Measurements from ENCODE around the gene CTCF.

CTCF gene

GRCh38 chr16:67637625-67638024, 75.3 kb downstream of the CTCF start:
- H3K4me3 ChIP-seq (ENCODE audit: low read depth, low read length) = no peak overlapping the region
- TF ChIP-seq CTCF (IDR thresholded peaks at IDR 0.05; ENCODE audit: low read depth, low read length) = no peak

- no peak overlapping the region for H3K4me3 ChIP-seq (ENCODE audit: low read depth, low read length)
- TF ChIP-seq CTCF (IDR thresholded peaks at IDR 0.05; ENCODE audit: low read depth, low read length) = no peak
These were observed 79.7 kb downstream of the CTCF start for GRCh38 chr16:67641779-67642708.

GRCh38 chr16:67644038-67644437, 81.7 kb downstream of the CTCF start:
- TF ChIP-seq CTCF (IDR thresholded peaks at IDR 0.05; ENCODE audit: low read depth, low read length) = no peak
- no peak overlapping the region for H3K4me3 ChIP-seq (ENCODE audit: low read depth, low read length)

- no peak overlapping the region for H3K4me3 ChIP-seq (ENCODE audit: low read depth, low read length)
- TF ChIP-seq CTCF (IDR thresholded peaks at IDR 0.05; ENCODE audit: low read depth, low read length) = no peak
These were observed 83.2 kb downstream of the CTCF start for GRCh38 chr16:67645397-67646121.

- H3K4me3 ChIP-seq (ENCODE audit: low read depth, low read length) = no peak overlapping the region
- TF ChIP-seq CTCF (IDR thresholded peaks at IDR 0.05; ENCODE audit: low read depth, low read length) = no peak
These were observed 84.9 kb downstream of the CTCF start for GRCh38 chr16:67647111-67647651.

GRCh38 chr16:67647681-67648080, 85.4 kb downstream of the CTCF start:
- TF ChIP-seq CTCF (IDR thresholded peaks at IDR 0.05; ENCODE audit: low read depth, low read length) = no peak

More at GRCh38 chr16:67647681-67648080, 85.4 kb downstream of the CTCF start:
- no peak overlapping the region for H3K4me3 ChIP-seq (ENCODE audit: low read depth, low read length)

Data from WI38 (cell line).